NCI-H1417 (cell line): ENCODE measurements around the gene SEMA6B.
"Not testable (repeated sequence)": the region's sequence is repeated elsewhere in the genome, so short reads cannot be mapped to it uniquely, and the experiment has no call there.

Source experiments
- DNase-seq, 3 experiments: peaks; one replicate each; lab custom pipeline; 2025; lab: John Stamatoyannopoulos, UW

The SEMA6B gene, protein sequence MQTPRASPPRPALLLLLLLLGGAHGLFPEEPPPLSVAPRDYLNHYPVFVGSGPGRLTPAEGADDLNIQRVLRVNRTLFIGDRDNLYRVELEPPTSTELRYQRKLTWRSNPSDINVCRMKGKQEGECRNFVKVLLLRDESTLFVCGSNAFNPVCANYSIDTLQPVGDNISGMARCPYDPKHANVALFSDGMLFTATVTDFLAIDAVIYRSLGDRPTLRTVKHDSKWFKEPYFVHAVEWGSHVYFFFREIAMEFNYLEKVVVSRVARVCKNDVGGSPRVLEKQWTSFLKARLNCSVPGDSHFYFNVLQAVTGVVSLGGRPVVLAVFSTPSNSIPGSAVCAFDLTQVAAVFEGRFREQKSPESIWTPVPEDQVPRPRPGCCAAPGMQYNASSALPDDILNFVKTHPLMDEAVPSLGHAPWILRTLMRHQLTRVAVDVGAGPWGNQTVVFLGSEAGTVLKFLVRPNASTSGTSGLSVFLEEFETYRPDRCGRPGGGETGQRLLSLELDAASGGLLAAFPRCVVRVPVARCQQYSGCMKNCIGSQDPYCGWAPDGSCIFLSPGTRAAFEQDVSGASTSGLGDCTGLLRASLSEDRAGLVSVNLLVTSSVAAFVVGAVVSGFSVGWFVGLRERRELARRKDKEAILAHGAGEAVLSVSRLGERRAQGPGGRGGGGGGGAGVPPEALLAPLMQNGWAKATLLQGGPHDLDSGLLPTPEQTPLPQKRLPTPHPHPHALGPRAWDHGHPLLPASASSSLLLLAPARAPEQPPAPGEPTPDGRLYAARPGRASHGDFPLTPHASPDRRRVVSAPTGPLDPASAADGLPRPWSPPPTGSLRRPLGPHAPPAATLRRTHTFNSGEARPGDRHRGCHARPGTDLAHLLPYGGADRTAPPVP

DNA sequence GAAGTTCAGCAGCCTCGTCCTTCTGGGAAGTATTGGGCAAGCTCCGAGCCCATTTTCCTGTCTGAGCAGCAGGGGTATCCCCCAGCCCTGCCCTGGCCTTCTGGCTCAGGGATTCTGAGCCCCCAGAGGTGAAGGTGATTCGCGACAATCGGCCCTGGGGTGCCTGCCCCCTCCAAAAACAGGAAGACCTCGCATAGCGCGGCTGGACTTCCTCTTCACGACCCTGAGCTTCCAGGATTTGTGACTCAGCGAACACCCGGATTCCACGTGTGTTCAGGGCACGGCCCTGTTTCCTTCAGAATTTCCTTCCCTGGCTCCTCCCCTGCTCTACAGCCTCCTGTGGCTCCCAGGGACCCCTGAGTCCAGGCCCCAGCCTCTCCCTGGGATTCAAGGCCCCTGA, at the start of gene SEMA6B:
SEMA6B (minus strand) TSS at position 116 of the 400 bp plus-strand sequence. CDS start 1,227 bp downstream, outside the sequence.
- DNase-seq, result no peak

DNA sequence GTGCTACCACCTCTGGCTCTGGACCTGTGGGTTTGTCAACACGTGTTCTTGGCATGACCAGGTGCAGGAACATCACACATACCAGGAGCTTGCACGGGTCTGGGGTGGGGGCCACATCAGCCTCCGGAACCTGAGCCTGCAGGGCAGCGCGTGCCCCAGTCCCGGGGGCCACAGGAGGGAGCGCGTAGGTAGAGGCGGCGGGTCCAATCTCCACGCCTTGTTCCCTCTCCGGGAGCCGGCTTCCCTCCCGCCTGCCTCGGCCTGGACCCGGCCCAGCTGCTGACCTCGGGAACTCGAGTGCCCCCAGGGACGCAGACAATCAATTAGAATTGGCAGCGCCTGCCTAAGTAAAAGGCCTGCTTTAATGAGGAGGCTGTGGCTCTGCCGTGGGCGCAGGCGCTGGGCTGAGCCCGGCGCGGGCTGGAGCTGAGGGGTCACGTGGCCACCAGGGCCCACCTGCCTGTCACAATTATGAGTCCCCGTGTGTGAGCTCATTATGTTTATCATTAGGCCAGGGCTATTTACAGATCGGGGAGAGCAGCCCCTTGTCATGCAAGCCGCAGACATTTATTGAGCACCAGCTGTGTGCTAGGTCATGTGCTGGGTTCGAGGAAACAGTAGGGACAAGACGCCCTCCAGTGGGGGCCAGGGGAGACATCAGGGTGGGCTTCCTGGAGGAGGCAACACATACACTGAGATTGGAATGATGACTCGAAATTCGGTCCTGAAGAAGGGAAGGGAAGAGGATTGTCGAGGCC, 47.6 kb upstream of the SEMA6B start:
- peak; percentile 72 to 97 (median 92) for DNase-seq

DNA sequence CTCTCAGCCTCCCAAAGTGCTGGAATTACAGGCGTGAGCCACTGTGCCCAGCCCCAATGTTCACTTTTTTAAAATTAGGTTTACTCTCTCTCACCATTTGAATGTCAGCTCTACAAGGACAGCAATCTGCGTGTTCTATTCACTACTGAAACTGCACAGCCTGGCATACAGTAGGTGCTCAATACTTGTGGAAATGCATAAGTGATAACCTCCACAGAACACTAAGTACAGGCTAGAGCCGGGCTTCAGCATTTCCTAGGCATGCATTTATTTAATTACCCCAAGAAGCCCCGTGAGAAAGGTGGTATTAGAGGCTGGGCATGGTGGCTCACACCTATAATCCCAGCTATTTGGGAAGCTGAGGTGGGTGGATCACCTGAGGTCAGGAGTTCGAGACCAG, 46.7 kb upstream of the SEMA6B start:
- DNase-seq, result no peak

DNA sequence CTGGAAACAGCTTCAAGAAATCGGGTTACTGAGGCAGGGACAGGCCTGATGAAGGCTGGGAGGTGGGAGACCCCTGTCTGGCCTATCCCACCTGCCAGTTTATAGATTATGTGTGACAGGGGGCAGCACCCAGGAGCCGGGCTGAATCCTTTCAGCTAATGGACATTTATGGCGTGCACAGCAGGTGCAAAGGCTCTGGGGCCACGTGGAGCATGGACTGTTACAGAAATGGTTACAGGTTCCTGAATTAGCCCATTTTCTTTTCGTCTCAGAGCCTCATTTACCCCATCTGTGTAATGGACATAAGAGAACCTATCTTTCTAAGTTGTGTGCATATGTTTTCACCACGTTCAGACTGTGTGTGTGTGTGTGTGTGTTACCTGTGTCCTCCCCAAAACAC, 45.4 kb upstream of the SEMA6B start:
- DNase-seq, result no peak

DNA sequence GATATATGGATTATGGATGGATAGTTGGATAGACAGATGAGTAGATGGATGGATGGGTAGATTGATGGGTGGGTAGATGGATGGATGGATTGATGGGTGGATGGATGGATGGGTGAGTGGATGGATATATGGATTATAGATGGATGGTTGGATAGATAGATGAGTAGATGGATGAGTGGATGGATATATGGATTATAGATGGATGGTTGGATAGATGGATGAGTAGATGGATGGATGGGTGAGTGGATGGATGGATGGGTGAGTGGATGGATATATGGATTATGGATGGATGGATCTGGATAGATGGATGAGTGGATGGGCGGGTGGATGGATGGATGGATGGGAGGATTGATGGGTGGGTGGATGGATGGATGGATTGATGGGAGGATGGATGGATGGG, 43.4 kb upstream of the SEMA6B start:
- no peak for DNase-seq

DNA sequence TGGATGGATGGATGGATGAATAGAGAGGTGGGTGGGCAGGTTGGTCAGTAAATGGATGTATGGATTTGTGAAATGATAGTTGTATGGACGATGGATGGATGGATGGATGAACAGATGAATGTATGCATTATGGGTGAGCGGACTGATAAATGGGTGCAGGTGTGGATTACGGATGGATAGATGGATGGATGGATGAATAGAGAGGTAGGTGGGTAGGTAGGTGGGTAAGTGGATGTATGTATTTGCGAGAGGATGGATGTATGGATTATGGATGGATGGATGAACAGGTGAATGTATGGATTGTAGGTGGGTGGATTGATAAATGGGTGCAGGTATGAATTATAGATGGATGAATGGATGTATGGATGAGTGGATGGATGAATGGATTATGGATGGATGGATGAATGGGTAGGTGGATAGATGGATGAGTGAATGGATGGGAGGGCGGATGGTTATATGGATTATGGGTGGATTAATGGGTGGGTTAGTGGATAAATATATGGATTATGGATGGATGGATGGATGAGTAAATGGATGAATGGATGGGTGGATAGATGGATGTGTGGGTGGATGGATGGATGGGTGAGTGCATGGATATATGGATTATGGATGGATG, 42.8 kb upstream of the SEMA6B start:
- no peak for DNase-seq

DNA sequence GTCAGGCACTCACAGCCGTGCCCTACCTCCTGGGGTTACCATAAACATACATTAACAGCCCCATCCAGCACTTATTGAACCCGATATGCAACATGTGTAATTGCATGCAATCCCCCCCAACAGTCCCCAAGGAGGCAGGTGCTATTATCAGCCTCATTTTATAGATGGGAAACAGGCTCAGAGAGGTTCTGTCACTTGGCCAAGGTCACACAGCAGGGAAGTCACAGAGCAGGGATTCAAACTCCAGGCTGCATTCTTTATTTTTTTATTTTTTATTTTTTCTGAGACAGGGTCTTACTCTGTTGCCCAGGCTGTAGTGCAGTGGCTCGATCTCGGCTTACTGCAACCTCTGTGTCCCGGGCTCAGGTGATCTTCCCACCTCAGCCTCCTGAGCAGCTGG, 41.4 kb upstream of the SEMA6B start:
- DNase-seq, result peak in 1 of 3 experiments; percentile 75

DNA sequence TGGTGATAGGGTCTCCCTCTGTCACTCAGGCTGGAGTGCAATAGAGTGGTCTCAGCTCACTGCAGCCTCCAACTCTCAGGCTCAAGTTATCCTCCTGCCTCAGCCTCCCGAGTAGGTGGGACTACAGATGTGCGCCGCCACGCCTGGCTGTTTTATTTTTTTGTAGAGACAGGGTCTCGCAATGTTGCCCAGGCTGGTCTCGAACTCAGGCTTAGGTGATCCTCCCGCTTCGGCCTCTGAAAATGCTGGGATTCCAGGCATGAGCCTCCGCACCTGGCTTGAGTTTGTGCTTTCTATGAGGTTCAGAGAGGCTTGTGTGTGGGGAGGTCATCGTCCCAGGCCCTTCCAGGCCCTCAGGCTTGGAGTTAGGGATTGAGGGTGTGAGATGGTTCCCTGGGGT, 40.6 kb upstream of the SEMA6B start:
- DNase-seq, result no peak

DNA sequence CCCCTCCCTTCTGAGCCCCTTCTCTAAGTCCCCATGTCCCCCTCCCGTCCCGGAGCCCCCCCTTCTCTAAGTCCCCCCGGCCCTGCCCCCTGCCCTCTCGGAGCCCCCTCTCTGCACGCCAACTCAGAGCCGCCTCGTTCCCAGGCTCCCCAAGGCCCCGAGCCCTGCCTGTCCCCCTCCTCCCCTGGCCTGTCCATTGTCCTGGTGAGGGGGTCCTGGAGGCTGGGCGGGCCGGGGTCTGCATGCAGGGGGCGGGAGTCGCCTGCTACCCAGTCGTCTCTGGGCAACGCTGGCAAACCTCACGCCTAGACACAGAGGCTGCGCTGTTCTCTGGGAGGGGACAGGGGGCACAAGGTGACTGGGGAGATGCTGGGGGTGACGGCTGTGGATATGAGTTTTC, 39.2 kb upstream of the SEMA6B start:
- DNase-seq, result no peak

DNA sequence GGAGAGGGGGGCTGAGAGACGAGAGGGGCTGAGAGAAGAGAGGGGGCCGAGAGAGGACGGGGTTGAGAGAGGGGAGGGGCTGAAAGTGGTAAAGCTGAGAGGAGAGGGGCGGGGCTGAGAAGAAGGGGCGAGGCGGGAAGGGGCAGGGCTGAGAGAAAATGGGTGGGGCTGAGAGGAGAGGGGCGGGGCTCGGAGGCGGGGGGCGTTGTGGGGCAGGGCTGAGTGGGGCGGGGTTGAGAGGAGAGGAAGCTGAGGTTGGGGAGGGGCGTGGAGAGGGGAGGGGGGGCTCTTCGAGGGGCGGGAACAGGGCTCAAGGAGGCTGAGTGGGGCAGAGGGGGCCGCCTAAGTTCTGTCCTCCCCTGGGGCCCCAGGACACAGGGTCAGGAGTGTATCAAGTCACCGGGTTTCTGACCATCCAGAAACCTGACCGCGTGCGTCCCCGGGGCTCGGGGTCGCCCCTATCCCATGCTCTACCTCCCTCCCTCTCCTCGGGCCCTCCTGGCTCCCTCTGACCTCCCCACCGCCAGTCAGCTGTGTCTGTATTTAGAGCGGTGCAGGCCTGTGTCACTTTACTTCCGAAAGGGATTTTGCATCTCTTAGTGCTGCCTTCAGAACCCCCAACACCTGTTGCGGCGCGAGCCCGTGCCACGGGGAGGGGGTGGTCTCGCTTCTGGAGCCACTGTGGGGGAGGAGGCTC, 38.6 kb upstream of the SEMA6B start:
- DNase-seq, result peak in 2 of 3 experiments; percentile 62 to 70

DNA sequence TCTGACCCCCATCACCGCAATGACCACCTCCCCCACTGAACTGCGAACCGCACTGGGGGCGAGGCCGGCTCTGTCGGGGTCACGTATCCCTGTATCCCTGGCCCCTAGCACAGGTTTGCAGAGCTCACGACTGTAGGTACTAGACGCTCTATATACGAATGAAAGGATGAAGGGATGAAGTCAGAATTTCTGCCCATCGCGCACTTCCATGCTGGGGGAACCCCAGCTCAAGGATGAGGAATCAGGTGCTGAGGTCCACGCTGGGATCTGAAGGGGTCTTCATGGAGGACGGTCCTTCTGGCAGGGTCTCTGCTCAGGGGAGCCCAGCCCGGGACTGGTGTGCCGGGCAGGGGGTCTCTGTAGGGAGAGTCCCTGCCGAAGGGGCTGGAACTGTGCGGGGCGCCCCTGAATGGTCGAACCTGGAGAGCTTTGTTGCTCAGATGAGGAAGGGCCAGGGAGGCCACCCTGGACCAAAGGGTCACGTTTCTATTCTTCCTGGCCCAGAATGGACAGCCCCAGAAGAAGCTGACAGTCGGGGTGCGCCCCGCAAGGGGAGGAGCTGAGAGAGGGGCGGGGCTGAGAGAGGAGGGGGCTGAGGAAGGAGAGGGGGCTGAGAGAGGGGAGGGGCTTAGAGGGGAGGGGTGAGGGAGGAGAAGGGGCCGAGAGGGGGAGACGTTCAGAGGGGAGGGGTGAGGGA, 37.9 kb upstream of the SEMA6B start:
- peak in 2 of 3 experiments; percentile 62 to 70 for DNase-seq

DNA sequence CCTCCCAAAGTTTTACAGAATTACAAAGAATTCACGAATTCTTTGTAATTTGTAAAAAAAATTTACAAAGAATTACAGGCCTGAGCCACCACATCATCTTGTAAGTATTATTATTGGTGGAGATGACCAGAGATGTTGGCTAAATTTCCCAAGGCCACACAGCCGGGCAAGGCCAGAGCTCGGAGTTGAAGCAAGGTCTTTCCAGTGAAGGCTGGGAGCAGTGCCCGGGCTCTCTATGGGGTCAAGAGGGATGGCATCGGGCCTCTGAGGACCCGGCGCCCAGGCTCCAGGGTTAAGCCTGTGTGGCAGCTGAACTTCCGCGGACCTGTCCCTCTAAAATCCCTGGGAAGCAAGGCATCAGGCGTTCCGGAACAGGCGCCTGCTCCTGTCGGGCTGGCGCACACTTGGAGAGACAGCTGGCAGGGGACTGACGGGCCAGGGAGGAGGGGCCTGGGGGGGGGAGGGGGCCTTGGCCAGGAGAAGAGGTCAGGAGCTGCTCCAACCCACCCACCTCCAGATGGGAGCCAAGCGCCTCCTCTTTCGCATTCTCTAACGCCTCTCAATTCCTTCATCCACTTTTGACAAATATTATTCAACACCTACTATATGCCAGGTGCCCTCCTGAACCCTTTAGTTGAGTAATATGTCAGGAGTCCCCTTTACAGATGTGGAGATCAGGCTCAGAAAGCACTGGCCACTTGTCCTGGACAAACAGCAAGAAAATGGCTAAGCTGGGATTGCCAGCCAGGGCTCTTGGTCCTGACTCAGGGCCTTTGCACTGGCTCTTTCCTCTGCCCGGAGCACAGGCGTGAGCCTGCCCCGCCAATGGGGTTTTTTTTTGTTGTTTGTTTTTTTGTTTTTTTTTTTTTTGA, 36.8 kb upstream of the SEMA6B start:
- DNase-seq, result no peak

DNA sequence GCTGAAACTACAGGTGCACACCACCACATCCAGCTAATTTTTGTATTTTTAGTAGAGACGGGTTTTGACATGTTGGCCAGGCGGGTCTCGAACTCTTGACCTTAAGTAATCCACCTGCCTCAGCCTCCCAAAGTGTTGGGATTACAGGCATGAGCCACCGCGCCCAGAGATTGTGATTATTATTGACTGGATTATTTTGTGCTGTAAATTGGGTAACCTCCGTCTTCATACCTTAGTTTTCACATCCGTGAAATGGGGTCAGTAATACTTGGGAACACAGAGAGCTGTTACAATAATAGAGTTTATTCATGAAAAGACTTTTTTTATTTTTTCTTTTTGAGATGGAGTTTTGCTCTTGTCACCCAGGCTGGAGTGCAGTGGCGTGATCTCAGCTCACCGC, 35.7 kb upstream of the SEMA6B start:
- DNase-seq, result not testable (repeated sequence)

DNA sequence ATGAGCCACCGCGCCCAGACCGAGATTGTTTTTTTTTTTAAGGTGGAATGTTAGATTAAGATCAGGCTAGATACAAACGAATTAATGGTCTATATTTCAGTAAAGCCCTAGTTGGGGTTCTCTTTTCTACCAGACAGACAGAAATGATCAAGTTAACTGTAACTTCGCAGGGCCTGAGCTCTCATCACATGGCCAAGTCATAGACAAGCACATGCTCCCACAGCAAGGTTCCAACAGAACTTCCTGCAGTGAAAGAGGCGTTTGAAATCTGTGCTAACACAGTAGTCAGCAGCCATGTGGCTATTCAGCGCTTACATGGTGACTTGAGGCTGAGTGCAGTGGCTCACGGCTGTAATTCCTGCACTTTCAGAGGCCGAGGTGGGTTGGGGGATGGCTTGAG, 34.7 kb upstream of the SEMA6B start:
- DNase-seq, result no peak

DNA sequence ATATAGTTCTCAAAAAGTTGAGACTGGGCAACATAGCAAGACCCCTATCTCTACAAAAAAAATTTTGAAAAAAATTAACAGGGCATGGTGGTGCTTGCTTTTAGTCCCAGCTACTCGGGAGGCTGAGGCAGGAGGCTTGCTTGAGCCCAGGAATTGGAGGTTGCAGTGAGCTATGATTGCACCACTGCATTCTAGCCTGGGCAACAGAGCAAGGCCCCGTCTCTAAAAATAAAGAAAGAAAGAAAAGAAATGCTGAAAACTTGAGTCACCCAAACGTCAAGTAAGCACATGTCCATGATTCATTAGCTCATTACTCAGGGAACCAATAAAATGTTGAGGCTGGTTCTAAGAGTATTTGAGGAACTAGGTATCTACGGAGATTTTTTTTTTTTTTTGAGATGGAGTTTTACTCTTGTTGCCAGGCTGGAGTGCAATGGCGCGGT, 33.9 kb upstream of the SEMA6B start:
- DNase-seq, result no peak

DNA sequence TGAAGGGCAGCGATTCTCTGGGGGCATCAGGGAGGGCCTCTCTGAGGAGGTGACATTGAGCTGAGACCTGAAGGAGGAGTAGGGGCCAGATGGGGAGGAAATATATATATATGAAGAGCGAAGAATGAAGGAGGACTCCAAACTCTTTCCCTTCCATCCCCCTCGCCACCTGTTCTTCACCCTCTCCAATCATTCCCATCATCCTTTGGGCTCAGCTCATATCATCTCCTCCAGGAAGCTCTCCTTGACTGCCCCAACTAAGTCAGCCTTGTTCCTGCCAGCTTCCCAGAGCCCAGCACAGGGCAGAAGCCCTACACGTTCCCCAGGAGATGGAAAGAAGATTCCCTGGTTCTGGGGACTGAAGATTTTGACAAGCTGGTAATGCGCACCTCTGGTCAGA, 33.0 kb upstream of the SEMA6B start:
- DNase-seq, result no peak

DNA sequence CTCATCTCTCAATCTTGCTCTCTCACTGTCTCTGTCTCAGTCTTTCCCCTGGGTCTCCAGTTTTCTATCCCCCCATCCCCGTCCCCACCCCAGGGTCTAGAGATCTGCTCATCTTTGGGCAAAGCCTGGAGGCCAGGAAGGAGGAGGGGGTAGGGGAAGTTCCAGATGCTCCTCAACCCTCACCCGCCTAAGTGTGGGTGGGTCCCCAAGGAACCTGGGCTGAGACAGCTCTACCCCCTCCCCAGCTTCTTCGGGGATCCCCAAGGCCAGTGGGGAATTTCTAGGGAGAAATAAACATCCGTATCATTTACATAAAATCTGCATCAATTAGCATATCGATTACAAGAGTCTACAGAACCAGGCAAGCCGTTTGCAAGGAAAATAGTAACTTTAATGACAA, 31.8 kb upstream of the SEMA6B start:
- DNase-seq, result no peak

DNA sequence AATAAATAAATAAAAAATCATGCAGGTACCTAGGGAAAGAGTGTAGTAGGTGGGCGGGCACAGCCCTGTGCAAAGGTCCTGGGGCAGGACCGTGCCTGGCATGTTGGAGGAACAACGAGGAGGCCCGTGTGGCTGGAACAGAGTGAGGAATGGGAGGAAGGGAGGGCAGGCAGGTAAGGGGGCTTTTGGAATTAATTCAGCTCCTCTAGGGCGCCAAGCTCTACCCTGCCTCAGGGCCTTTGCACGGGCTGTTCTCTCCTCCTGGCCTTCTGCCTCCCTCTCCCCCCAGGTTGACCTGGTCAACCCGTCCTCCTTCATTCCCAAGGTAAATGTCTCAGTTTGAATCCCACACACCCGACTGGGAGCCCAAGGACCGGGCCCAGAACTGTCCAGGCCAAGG, 31.1 kb upstream of the SEMA6B start:
- DNase-seq, result no peak

DNA sequence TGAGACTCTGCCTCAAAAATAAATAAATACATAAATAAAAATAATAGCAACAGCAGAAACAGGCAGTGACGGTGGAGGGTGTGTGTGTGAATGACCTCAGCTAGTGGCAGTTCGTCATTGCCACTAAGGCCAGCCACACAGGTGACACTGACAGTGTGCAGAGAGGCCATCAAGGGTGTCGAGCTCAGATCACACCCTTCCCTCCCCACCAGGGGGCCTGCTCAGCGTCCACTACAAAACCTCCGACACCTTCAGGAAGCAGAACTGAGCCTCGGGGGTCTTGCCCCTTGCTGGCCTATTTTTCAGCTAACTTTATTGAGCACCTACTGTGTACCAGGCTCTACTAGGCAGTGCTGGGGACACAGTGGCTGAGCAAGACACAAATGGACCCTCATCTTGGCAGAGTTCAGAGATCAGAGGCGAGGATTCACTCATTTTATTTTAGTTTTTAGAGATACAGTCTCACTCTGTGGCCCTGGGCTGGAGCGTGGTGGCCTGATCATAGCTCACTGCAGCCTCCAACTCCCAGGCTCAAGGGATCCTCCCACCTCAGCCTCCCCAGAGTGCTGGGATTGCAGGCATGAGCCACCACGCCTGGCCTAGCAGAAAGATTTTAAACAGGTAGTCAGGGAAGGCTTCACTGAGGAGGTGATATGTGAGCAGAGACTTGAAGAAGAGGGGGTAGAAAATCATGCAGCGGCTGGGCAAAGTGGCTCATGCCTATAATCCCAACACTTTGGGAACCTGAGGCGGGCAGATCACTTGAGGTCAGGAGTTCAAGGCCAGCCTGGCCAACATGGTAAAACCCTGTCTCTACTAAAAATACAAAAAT, 30.3 kb upstream of the SEMA6B start:
- peak in 1 of 3 experiments; percentile 44 for DNase-seq
